ENCODE data around the gene CTNNB1. TPM values are rescaled to one million over a fixed set of nuclear protein-coding genes. Genes with fewer than 3 reads are reported as not detected.
A peak's percentile ranks its signal among the peaks of the same experiment; 100 is the strongest.

Gene CTNNB1
- polyA plus RNA-seq, 2 of the 4 experiments (the other 2 are of a cell fraction) = 147 to 242 TPM

GRCh38 chr3:41247055-41248004 is 48.0 kb downstream of the CTNNB1 start:
- no peaks in the 10 kb centered on the region for H3K9me3 ChIP-seq
- H3K4me3 ChIP-seq = no peak overlapping the region
- H3K27ac ChIP-seq = no peak overlapping the region
- ATAC-seq = peak in 1 of 2 experiments; percentile 16; a peak in 2 of 6 replicates
- TF ChIP-seq RAD21 (conservative IDR thresholded peaks at IDR 0.05 in 1 of 2, IDR thresholded peaks at IDR 0.05 in 1 of 2) (no peak), HMGXB4 (CRISPR knock-in tag; IDR thresholded peaks at IDR 0.05; ENCODE audit: borderline replicate concordance) (no peak), ZNF302 (CRISPR knock-in tag; IDR thresholded peaks at IDR 0.05) (no peak), RNF2 (IDR thresholded peaks at IDR 0.05; ENCODE audit: borderline replicate concordance, low read depth) (no peak), PBX3 (IDR thresholded peaks at IDR 0.05) (no peak), PHF8 (IDR thresholded peaks at IDR 0.05; ENCODE audit: borderline replicate concordance, low read depth) (no peak), CBX2 (IDR thresholded peaks at IDR 0.05; ENCODE audit: borderline replicate concordance, low read depth) (no peak), KDM1A (IDR thresholded peaks at IDR 0.05; ENCODE audit: low read depth) (no peak), FOSB (CRISPR knock-in tag; IDR thresholded peaks at IDR 0.05) (no peak), CBX8 (IDR thresholded peaks at IDR 0.05) (no peak), JUNB (IDR thresholded peaks at IDR 0.05) (no peak), CHD4 (IDR thresholded peaks at IDR 0.05; ENCODE audit: borderline replicate concordance) (no peak), FOXS1 (CRISPR knock-in tag; IDR thresholded peaks at IDR 0.05) (no peak), HOXA7 (CRISPR knock-in tag; IDR thresholded peaks at IDR 0.05) (no peak), CTCF (IDR thresholded peaks at IDR 0.05) (no peak), E2F6 (IDR thresholded peaks at IDR 0.05; ENCODE audit: borderline replicate concordance, low read depth) (no peak)
- H3K4me1 ChIP-seq = no peaks in the 10 kb centered on the region
- ChIA-PET POLR2A (interaction anchor here (1.2 kb wide), 1 partner anchor 48 kb away, joined by 4 read pairs; the partner anchor contains the start of gene CTNNB1), CTCF (no interaction called here)
- no peak for DNase-seq (ENCODE audit: low read depth in 1 of 2, low spot score in 1 of 2)
- 94% methylated on average over 12 of the region's 12 CpGs for WGBS (ENCODE audit: missing lambda C conversion rate)
- no peak overlapping the region for H3K4me2 ChIP-seq
- no peak for FAIRE-seq

GRCh38 chr3:41248525-41248924 is 49.2 kb downstream of the CTNNB1 start:
- FAIRE-seq (no peak), DNase-seq (ENCODE audit: low read depth in 1 of 2, low spot score in 1 of 2) (no peak), ATAC-seq (no peak)
- Histone ChIP-seq H3K4me3 (no peak overlapping the region), H3K4me1 (no peaks in the 10 kb centered on the region), H3K9me3 (no peaks in the 10 kb centered on the region), H3K4me2 (no peak overlapping the region), H3K27ac (no peak overlapping the region)
- 80% methylated on average over 3 of the region's 3 CpGs for WGBS (ENCODE audit: missing lambda C conversion rate)
- ChIA-PET POLR2A (no interaction called here), CTCF (interaction anchor here (0.6 kb wide), 1 partner anchor 19 kb away, joined by 3 read pairs; no protein-coding TSS in a partner anchor)
- no peak for TF ChIP-seq CEBPB (IDR thresholded peaks at IDR 0.05)
- TF ChIP-seq ELK1 (IDR thresholded peaks at IDR 0.05; ENCODE audit: low read depth, low read length) = no peak
- no peak for TF ChIP-seq ATOH8 (CRISPR knock-in tag; IDR thresholded peaks at IDR 0.05; ENCODE audit: low read depth)
- TF ChIP-seq EHF (CRISPR knock-in tag; IDR thresholded peaks at IDR 0.05) = no peak
- TF ChIP-seq MAFK (IDR thresholded peaks at IDR 0.05; ENCODE audit: partially characterized antibody) = no peak
- no peak for TF ChIP-seq JUN (IDR thresholded peaks at IDR 0.05)
- no peak for TF ChIP-seq PHF8 (IDR thresholded peaks at IDR 0.05; ENCODE audit: borderline replicate concordance, low read depth)
- no peak for TF ChIP-seq ESRRA (IDR thresholded peaks at IDR 0.05; ENCODE audit: borderline replicate concordance, low read length)
- no peak for TF ChIP-seq RNF2 (IDR thresholded peaks at IDR 0.05; ENCODE audit: borderline replicate concordance, low read depth)
- TF ChIP-seq FOXS1 (CRISPR knock-in tag; IDR thresholded peaks at IDR 0.05) = no peak
- no peak for TF ChIP-seq BCL3 (IDR thresholded peaks at IDR 0.05)
- no peak for TF ChIP-seq JUNB (IDR thresholded peaks at IDR 0.05)
- TF ChIP-seq TP53 (CRISPR knock-in tag; IDR thresholded peaks at IDR 0.05) = no peak
- TF ChIP-seq RAD21 (conservative IDR thresholded peaks at IDR 0.05 in 1 of 2, IDR thresholded peaks at IDR 0.05 in 1 of 2) = no peak
- TF ChIP-seq CHD2 (IDR thresholded peaks at IDR 0.05; ENCODE audit: low read length, partially characterized antibody) = no peak

Measured in A549 (cell line).